HG03135 (cell line): ENCODE measurements around the gene RNASET2.

Experiments used
- ATAC-seq: cut with Tn5 transposase; IDR thresholded peaks from one replicate; pipeline ENCODE4 v1.9.1; 2021; ENCODE audit warnings: mild to moderate bottlenecking, moderate library complexity; ENCODE audit not compliant: unreplicated experiment

The RNASET2 gene

GRCh38 chr6:166956444-166957086 is at the start of gene RNASET2:
TSS of gene RNASET2 (minus strand) at chr6:166956550. CDS start at chr6:166956182, 368 bp downstream.
- peak; percentile 81 for ATAC-seq

- ATAC-seq = no peak
Observed at GRCh38 chr6:167005350-167006159, 49.2 kb upstream of the RNASET2 start.

- no peak for ATAC-seq
Observed at GRCh38 chr6:167000759-167001158, 44.4 kb upstream of the RNASET2 start.

GRCh38 chr6:166999884-167000253 is 43.5 kb upstream of the RNASET2 start:
- no peak for ATAC-seq

- ATAC-seq = peak; percentile 87
Observed at GRCh38 chr6:166999145-166999883, 43.0 kb upstream of the RNASET2 start, which contains the start of gene CEP43. TSS of gene CEP43 (plus strand) at chr6:166999397. CDS start at chr6:166999413, 16 bp downstream.

- ATAC-seq = peak; percentile 15
Observed at GRCh38 chr6:166998256-166999144, 42.1 kb upstream of the RNASET2 start.

GRCh38 chr6:166997768-166998255 is 41.5 kb upstream of the RNASET2 start:
- ATAC-seq = no peak

- no peak for ATAC-seq
Observed at GRCh38 chr6:166997348-166997747, 41.0 kb upstream of the RNASET2 start.

GRCh38 chr6:166996406-166996805 is 40.1 kb upstream of the RNASET2 start:
- no peak for ATAC-seq

- peak; percentile 74 for ATAC-seq
Observed at GRCh38 chr6:166989427-166990032, 33.2 kb upstream of the RNASET2 start.

- no peak for ATAC-seq
Observed at GRCh38 chr6:166988674-166989201, 32.4 kb upstream of the RNASET2 start.

GRCh38 chr6:166987930-166988329 is 31.6 kb upstream of the RNASET2 start:
- no peak for ATAC-seq

GRCh38 chr6:166987448-166987847 is 31.1 kb upstream of the RNASET2 start:
- ATAC-seq = no peak

GRCh38 chr6:166980738-166981137 is 24.4 kb upstream of the RNASET2 start:
- no peak for ATAC-seq

- ATAC-seq = no peak
Observed at GRCh38 chr6:166977621-166978525, 21.5 kb upstream of the RNASET2 start.

- no peak for ATAC-seq
Observed at GRCh38 chr6:166976636-166977035, 20.3 kb upstream of the RNASET2 start.

- no peak for ATAC-seq
Observed at GRCh38 chr6:166972101-166972500, 15.8 kb upstream of the RNASET2 start.

GRCh38 chr6:166971271-166971670 is 14.9 kb upstream of the RNASET2 start:
- ATAC-seq = no peak

- no peak for ATAC-seq
Observed at GRCh38 chr6:166970776-166971175, 14.4 kb upstream of the RNASET2 start.
